ENCODE results near the gene FNTB. TPM values are rescaled to one million over a fixed set of nuclear protein-coding genes. Genes with fewer than 3 reads are reported as not detected.

Gene FNTB
- total RNA-seq, 2 donors from 2014 or later: 13.1 to 15.9 TPM

DNA sequence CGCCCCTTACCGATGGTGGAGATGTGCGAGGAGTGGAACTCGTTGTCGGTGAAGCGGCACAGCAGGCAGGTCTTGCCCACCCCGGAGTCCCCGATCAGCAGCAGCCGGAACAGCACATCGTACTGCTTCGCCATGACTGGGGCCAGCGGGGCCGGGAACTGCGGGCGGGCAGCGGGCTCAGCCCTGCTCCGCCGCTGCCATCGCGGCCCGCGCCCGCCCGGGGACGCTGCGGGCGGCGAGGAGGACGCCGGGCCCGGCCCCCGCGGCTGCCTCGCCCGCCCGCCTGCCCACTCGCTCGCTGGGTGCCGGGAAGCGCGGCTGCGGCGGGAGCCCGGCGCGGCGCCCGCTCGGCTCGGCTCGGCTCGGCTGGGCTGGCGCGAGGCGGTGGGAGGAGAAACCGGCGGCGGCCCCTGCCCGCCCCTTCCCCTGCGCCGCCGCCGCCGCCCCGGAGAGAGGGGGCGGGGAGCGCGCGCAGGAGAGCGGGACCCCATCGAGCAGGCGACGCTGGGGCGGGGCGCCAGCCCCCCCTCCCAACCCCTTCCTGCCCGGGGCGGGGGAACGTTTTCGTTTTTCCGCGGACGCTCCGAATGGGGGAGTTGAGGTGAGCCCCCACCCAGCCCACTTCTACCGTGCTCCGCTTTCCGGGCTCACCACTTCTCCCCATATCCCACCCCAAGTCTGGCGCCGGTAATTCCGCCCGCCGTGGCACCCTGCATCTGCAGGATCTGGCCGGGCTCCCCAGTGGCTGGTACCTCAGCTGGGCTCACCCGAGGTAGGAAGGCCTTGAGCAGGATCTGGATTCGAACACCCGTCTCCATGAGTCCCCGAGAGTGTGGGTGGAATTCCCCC, 14.5 kb upstream of the FNTB start, which contains the start of gene RAB15:
Gene RAB15, minus strand, starts transcription at position 394 of the 849 bp plus-strand sequence. Its CDS starts 260 bp downstream, at position 134.
- DNase-seq: no peak
- peak; percentile 82 to 87 for ATAC-seq
- intact Hi-C loops (cut with DNase I): loop anchor here in 1 of 2 donors (10.0 kb wide), 1 partner anchor 57 kb away; the partner anchor contains the start of gene CHURC1

DNA sequence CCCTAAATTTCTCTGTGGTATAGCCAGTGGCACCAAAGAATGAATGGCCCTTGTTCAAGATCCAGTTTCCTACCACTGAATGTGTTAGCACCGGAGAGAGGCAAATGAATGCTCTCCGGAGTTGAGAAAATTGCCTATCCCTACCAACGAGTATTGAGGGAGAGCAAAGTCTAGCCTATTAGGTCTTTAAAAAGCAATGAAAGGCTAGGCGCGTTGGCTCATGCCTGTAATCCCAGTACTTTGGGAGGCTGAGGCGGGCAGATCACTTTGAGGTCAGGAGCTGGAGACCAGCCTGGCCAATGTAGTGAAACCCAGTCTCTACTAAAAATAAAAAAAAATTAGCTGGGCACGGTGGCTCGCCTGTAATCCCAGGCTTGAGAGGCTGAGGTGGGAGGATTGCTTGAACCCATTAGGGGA, 13.7 kb upstream of the FNTB start:
- intact Hi-C loops (cut with DNase I): loop anchor here in 1 of 2 donors (10.0 kb wide), 1 partner anchor 58 kb away; the partner anchor contains the start of gene CHURC1
- ATAC-seq (no peak), DNase-seq (no peak)

DNA sequence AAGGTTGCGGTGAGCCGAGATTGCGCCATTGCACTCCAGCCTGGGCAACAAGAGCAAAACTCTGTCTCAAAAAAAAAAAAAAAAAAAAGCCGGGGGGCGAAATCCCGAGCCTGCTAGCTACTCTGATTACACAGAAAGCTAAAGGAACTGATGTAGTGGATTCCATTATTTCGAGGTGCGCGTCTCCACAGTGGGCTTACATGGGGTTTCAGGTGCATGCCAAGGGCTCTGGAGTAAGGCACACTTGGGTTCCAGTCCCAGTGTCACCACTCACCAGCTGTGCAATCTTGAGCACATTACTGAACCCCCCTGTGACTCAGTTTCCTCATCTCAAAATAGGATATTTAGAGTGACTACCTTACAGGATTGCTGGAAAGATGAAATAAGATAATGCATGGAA, 12.9 kb upstream of the FNTB start:
- no peak for DNase-seq
- intact Hi-C loops (cut with DNase I): loop anchor here in 1 of 2 donors (10.0 kb wide), 1 partner anchor 59 kb away; the partner anchor contains the start of gene CHURC1
- no peak for ATAC-seq

DNA sequence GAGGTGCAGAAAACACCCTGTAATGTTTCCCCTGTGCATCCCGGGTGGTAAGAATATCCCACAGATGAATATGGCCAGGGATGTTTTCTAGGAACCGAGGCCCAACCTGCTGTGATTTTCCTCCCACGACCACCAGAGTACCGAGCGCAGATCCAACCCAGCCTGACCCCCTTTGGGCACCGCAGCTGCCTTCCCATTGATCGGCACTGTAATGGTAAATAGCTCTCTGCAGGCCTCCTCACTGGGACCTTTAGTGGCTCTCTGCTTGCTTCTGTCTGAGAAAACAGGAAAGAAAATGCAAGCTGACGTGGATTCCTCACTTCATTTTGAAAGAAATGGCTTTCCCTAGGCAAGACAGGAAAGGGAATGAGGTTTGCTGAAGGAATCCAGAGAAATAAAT, 12.1 kb upstream of the FNTB start:
- intact Hi-C loops (cut with DNase I): loop anchor here in 1 of 2 donors (10.0 kb wide), 1 partner anchor 60 kb away; the partner anchor contains the start of gene CHURC1
- DNase-seq (no peak), ATAC-seq (no peak)

DNA sequence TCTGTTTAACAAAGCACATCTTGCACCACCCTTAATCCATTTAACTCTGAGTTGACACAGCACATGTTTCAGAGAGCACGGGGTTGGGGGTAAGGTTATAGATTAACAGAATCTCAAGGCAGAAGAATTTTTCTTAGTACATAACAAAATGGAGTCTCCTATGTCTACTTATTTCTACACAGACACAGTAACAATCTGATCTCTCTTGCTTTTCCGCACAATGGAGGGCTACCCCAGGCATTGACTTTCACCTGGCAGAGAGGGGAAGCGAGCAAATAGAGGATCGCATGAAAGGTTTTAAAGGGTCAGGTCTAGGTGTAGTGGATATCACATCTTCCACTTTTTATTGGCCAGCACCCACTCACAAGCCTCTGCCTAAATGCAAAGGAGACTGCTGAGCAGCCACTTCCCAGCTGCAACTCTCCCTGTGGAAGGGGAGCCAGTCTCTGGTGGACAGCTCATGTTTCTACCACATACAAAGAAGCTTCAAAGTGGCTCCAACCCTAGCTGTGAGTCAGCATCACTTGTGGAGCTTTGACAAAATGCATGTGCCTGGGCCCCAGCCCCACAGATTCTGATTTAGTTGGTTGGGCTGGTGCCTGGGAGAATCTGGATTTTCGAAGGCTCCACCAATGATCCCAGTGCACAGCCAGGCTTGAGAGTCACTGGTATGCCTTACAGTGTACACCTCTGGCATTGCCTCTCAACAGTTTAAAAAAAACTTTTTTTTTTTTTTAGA, 7.2 kb upstream of the FNTB start:
- intact Hi-C loops (cut with DNase I): loop anchor here in 1 of 2 donors (10.0 kb wide), 2 partner anchors 65 to 155 kb away; partner anchors contain the start of gene CHURC1
- DNase-seq (no peak), ATAC-seq (no peak)

DNA sequence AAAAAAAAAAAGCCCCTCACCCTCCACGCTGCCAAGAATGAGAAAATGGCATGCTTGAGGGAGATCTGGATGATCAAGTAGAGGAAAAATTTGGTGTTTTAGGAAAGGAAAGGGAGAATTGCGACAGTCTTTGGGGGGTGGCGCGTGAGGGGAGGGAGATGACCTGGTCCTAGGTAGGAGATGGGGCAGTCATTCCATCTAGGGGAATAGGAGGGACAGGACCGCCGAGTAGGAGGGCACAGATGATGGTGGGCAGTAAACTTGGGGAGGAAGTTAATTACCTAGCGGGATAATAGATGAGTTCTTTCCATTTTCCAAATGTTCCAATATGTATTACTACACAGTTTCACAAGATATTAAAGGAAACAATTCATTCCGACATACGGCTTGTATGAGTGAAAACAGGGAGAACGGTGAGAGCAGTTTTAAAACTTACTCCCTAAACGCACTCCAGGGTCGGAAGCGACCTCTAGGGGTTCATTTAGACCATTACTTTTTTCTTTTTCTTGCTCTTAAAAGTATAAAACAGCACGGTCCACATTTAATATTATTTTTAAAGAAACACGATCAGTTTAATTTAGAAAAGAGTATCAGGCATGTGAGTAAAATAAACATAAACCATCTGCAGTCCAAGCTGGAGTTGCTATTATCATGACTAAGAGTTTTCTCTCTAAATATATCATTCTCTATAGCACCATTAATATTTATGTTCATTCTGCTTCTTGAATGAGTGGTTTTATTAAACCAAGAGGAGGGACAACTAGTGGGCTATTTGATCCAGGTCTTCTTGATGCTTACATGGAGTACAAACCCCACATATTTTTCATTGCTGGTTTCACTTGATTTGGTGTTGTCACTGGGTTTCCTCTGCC, 3.0 kb upstream of the FNTB start:
- DNase-seq (no peak), ATAC-seq (no peak)
- intact Hi-C loops (cut with DNase I): loop anchor here in 1 of 2 donors (10.0 kb wide), 1 partner anchor 159 kb away; no protein-coding TSS in a partner anchor

DNA sequence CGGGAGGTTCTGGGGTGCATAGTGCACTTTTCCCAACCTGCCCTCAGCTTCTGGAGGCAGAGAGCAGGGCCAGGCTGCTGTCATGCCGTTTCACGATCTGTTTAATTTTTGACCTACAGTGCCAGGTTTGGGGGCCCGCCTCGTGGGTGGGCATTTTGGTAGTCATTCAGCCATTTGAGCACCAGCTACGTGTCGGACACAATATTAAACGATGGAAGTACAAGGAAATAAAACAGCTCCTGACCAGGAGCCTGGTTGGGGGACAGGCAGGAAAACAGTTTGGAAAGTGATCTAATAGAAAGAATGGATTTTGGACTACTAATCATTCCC, 708 bp downstream of the FNTB start:
- DNase-seq: no peak
- no peak for ATAC-seq
- intact Hi-C loops (cut with DNase I): loop anchor here in 1 of 2 donors (10.0 kb wide), 1 partner anchor 163 kb away; no protein-coding TSS in a partner anchor

DNA sequence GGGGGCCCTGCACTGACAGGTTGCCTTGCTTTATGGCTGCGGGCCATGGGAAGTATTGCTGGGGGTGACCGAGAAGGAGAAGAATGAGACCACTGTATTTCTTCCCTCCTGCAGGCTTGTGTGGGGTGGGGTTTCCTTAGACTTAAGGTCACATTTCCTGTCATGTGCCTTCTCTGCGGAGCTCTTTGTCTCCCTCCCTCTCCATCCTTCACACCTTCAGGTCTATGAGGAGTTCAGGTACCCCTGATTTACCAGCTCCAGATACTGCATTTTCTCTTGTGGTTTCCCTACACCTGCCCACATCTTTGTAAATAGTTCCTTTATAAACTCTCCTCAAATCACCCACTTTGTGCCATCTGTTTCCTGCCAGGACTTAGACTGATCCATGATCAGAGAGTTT, 3.6 kb downstream of the FNTB start:
- DNase-seq (no peak), ATAC-seq (no peak)
- intact Hi-C loops (cut with DNase I): no loop called here

DNA sequence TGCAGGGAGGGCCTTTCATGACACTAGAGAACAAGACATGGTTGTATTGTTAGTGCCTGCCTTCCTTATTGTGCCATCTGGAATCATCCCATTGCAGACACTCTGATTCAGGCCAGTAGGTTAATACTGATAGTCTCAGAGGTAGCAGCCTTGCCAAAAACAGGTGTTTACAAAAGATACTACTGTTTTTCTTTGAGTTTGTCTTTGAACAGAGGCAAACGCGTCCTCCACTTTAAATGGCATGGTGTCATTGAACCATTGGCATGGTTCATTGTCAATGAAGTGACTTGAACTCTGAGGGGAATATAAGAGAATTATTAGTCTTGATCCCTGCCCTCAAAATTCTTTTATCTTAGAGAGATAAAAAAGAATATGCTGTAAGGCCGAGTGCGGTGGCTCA, 4.2 kb downstream of the FNTB start:
- intact Hi-C loops (cut with DNase I): no loop called here
- DNase-seq (no peak), ATAC-seq (no peak)

DNA sequence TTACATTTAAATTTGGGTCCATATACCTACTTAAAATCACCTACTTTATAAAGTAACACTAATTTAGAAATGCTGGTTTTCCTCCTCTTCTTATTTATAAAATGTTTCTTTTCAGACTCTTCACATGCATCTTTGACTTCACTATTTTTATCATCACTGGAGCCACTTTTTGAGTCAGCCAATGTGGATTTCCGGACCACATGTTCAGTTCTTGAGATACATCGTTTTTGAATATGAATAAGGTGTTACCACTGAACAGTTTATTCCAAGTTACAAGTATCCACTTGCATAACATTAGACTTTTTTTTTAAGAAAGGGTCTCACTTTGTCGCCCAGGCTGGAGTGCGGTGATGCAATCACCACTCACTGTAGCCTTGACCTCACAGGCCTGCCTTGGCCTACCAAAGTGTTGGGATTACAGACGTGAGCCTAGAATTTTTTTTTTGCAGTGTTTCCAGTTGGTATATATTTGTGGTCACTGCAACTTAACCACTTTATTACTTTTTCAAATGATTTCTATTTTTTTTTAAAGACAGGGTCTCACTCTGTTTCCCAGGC, 5.7 kb downstream of the FNTB start:
- intact Hi-C loops (cut with DNase I): no loop called here
- no peak for DNase-seq

DNA sequence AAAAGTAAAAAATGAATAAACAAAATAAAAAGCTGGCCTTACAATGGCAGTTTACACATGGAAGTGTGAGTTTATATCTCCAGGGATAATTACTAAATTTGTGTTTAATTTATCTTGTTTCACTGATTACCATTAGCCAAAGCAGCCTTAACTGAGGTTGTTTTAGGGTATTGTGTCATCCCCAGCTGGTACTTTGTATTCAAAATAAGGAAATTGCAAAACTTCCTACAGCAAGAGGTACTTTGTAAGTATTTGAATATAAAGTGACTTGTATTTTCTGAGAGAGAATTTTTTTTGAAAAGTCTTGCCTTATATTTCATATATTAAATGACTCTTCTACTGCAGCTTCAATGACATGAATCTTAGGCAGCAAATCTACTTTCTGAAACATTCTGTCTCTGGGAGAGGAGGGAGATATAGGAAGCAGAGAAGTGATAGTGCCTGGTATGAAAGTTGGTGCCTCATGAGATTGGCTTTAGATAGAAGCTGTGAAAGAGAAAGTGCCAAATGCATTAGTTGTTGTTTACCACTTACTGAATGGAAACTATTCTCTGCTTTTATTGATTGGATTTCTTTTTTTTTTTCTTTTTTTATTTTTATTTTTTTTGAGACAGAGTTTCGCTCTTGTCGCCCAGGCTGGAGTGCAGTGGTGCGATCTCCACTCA, 6.7 kb downstream of the FNTB start:
- ATAC-seq (no peak), DNase-seq (no peak)
- intact Hi-C loops (cut with DNase I): no loop called here

More for the DNA sequence above, 5.7 kb downstream of the FNTB start:
- ATAC-seq: no peak

DNA sequence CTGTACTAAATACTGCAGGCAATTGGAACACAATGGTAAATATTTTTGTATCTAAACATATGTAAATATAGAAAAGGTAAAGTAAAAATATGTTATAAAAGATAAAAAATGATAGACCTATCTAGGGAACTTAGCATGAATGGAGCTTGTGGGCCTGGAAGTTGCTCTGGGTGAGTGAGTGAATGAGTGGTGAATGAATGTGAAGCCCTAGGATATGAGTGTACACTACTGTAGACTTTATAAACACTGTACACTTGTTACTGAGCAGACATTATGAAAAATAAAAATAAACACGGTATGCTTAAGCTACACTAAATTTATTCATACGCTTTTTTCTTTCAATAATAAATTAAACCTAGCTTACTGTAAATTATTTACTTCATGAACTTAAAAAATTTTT, 7.8 kb downstream of the FNTB start:
- ATAC-seq: no peak
- intact Hi-C loops (cut with DNase I): no loop called here
- no peak for DNase-seq

DNA sequence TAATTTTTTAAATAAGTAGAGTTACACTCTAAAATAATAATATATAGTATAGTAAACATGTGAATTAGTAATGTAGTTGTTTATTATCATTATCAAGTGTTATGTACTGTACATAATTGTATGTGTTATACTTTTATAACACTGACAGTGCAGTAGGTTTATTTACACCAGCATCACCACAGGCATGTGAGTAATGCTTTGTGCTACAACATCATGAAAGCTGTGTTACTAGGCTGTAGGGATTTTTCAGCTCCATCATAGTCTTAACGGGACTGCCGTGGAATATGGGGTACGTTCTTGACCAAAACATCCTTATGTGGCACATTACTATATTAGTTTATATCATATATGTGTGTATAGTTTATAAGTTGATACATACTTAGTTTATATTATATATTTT, 8.6 kb downstream of the FNTB start:
- DNase-seq (no peak), ATAC-seq (no peak)
- intact Hi-C loops (cut with DNase I): no loop called here

DNA sequence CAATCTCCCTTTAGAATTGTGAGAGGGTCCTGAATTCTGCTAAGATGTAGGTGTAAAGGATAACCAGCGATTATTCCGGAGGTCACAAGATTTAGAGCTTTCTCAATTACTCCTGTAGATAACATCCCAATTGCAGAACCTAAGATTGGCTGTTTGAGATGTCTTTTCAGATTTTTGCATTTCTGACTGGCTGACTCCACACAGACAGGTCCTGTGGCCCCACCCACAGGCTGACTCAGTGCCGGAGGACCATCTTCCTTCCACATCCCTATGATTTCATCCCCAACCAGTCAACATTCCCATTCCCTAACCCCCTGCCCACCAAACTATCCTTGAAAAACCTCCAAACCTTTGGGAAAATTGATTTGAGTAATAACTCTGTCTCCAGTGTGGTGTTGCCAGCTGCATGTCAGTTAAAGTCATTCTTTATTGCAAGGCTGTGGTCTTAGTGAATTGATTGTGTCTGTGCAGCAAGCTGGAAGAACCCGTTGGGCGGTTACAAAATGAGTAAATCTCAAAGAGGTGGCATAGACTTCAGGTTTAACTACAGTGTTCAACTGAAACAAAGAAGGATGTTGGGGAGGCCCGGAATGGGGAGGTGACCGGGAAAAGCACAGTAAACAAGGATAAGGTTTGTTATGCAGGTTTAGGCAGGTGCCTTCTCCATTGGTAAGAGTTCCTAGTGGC, 10.6 kb downstream of the FNTB start:
- ATAC-seq (no peak), DNase-seq (no peak)
- intact Hi-C loops (cut with DNase I): no loop called here

DNA sequence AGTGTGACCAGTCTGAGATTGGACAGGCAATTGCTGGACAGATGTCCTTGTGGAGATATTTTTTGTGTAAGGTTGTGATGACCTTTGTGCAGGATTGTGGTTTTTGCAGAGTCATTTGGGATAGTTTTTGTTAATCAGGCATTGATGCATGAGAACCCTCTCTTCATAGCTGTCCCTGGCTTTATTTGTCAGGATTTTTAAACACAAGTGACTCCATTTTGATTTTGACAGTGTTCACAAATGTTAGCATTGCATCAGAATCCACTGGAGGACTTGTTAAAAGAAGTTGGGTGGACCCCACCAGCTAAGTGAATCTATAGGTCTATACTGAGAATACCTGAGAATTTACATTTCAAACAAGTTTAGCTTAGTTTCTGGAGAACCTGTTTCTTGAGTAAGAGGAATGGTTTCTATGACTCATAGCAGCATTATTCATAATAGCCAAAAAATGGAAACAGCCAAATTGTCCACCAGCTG, 11.8 kb downstream of the FNTB start:
- ATAC-seq (peak in 1 of 2 donors; percentile 37), DNase-seq (no peak)
- intact Hi-C loops (cut with DNase I): no loop called here

DNA sequence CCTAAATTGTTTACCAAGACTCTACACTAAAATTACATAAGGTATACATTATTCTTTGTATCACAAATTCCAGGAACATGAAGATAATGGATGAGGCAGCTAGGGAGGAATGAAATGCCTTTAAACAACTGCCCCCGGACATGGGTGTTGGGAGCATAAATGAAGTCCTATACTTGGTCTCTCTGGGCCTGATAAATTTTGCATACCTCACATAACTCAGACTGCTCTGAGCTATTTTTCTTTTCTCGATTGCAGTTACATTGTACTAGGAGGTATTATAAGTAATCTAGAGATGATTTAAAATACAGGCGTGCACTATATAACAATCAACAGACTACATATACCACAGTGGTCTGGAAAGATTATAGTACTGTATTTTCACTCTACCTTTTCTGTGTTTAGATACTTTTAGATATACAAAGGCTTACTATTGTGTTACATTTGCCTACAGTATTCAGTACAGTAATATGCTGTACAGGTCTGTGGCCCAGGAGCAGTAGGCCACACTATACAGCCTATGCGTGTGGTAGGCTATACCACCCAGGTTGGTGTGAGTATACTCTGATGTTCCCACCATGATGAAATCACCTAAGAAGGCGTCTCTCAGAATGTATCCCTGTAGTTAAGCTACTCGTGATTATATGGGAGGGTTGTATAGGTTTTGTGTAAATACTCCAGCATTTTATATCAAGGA, 14.3 kb downstream of the FNTB start:
- ATAC-seq: no peak
- intact Hi-C loops (cut with DNase I): no loop called here
- DNase-seq: no peak

DNA sequence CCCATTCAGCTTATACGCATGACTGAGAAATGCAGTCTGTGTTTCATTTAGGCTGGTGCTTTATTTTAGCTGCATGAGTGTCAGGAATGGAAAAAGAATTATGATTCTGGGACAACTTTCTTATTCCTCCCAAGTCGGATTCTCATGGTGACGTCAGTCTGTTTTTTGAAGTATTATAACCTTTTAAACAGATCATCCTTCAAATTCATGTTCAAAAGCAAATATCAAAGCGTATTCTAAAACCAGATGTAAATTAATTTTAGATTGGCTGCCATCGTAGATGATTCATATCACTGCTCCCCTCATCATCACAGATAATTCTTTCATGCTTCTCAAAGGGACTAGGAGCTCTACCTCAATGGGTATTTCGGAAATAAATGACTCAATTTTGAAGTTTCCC, 15.0 kb downstream of the FNTB start:
- no peak for ATAC-seq
- DNase-seq: no peak
- intact Hi-C loops (cut with DNase I): no loop called here
